Neural progenitor cell (in vitro differentiated cells): Measurements from ENCODE around the gene EIF3D. TPM values are rescaled to one million over a fixed set of nuclear protein-coding genes. Genes with fewer than 3 reads are reported as not detected.

Experiments used
- DNase-seq: peaks from one replicate; pipeline ENCODE4 v3.0.0-alpha.2; 2016; ENCODE audit warnings: low spot score
- H2AFZ ChIP-seq: fragments of 200-600 bp; sonication (generic); replicated peaks from 2 replicates; pipeline ENCODE4 v1.6.1; 2016; ENCODE audit warnings: antibody characterized with exemption
- H3F3A ChIP-seq: fragments of 200-600 bp; sonication (generic); 2 replicates; pipeline ENCODE4 v1.6.1; 2016; ENCODE audit warnings: antibody characterized with exemption, low read depth
- H3K27ac ChIP-seq: fragments of 200-600 bp; sonication (generic); 2 replicates; pipeline ENCODE4 v1.5.1; 2016; ENCODE audit warnings: mild to moderate bottlenecking
- H3K27me3 ChIP-seq: fragments of 200-600 bp; sonication (generic); 2 replicates; pipeline ENCODE4 v1.6.1; 2016; ENCODE audit warnings: mild to moderate bottlenecking, moderate library complexity
- H3K36me3 ChIP-seq: fragments of 200-600 bp; sonication (generic); 2 replicates; pipeline ENCODE4 v1.5.1; 2016
- H3K4me1 ChIP-seq: fragments of 200-600 bp; sonication (generic); 2 replicates; pipeline ENCODE4 v1.6.1; 2016; ENCODE audit warnings: mixed run types
- H3K4me2 ChIP-seq: fragments of 200-600 bp; sonication (generic); 2 replicates; pipeline ENCODE4 v1.6.1; 2016
- H3K4me3 ChIP-seq: fragments of 200-600 bp; sonication (generic); 2 replicates; pipeline ENCODE4 v1.5.1; 2016
- H3K79me2 ChIP-seq: fragments of 200-600 bp; sonication (generic); 2 replicates; pipeline ENCODE4 v1.6.1; 2016; ENCODE audit warnings: low read depth
- H3K9ac ChIP-seq: fragments of 200-600 bp; sonication (generic); 2 replicates; pipeline ENCODE4 v1.6.1; 2016
- H3K9me3 ChIP-seq: fragments of 200-600 bp; sonication (generic); 2 replicates; pipeline ENCODE4 v1.5.1; 2016; ENCODE audit warnings: low read depth
- H4K20me1 ChIP-seq: fragments of 200-600 bp; sonication (generic); 2 replicates; pipeline ENCODE4 v1.6.1; 2016; ENCODE audit warnings: low read depth
- H3K27ac Mint-ChIP-seq: 3 replicates; pipeline ENCODE4 v1.8.0; 2021; ENCODE audit warnings: mixed read lengths
- H3K27me3 Mint-ChIP-seq: 2 replicates; pipeline ENCODE4 v1.8.0; 2022; ENCODE audit warnings: low read depth, mild to moderate bottlenecking, inconsistent platforms, moderate library complexity, mixed read lengths; ENCODE audit not compliant: insufficient read depth
- H3K36me3 Mint-ChIP-seq: 3 replicates; pipeline ENCODE4 v1.8.0; 2021; ENCODE audit warnings: mixed read lengths
- H3K4me1 Mint-ChIP-seq: 3 replicates; pipeline ENCODE4 v1.8.0; 2021; ENCODE audit warnings: mixed read lengths
- H3K4me3 Mint-ChIP-seq: 3 replicates; pipeline ENCODE4 v1.8.0; 2021; ENCODE audit warnings: mild to moderate bottlenecking, moderate library complexity, mixed read lengths
- H3K9me3 Mint-ChIP-seq: 3 replicates; pipeline ENCODE4 v1.8.0; 2020; ENCODE audit warnings: mixed read lengths
- CTCF ChIP-seq: fragments of 200-600 bp; sonication (generic); IDR thresholded peaks from 2 replicates; pipeline ENCODE4 v1.5.1; 2017; ENCODE audit warnings: antibody characterized with exemption, mild to moderate bottlenecking
- EZH2 ChIP-seq: fragments of 200-600 bp; sonication (generic); IDR thresholded peaks from 2 replicates; pipeline ENCODE4 v1.6.1; 2017; ENCODE audit warnings: antibody characterized with exemption, mild to moderate bottlenecking, moderate library complexity
- EZH2phosphoT487 ChIP-seq: fragments of 200-600 bp; sonication (generic); IDR thresholded peaks from 2 replicates; pipeline ENCODE4 v1.6.1; 2017; ENCODE audit warnings: antibody characterized with exemption
- total RNA-seq: library from RNA; depleted of rRNA; stranded (reverse); fragments of >200 nt; gene quantifications from 2 replicates; pipeline ENCODE4 v1.2.3, GENCODE V29; 2015; ENCODE audit warnings: low replicate concordance

EIF3D gene
- total RNA-seq, 1 donor from 2014 or later: 361 TPM

- Histone ChIP-seq H4K20me1 (no peaks in the 10 kb centered on the region), H3K27me3 (no peaks in the 10 kb centered on the region), H3K27ac (no peak overlapping the region), H3K9ac (no peak overlapping the region), H3K79me2 (no peaks in the 10 kb centered on the region), H3K4me1 (no peaks in the 10 kb centered on the region), H3K4me3 (no peak overlapping the region), H3F3A (no peaks in the 10 kb centered on the region), H3K36me3 (no peaks in the 10 kb centered on the region), H2AFZ (no peak overlapping the region), H3K9me3 (no peaks in the 10 kb centered on the region), H3K4me2 (no peak overlapping the region)
- TF ChIP-seq CTCF (no peak), EZH2 (no peak), EZH2phosphoT487 (no peak)
- Mint-ChIP-seq H3K36me3 (peaks cover 19% of the 10 kb centered on the region), H3K9me3 (no peaks in the 10 kb centered on the region), H3K27ac (no peak overlapping the region), H3K27me3 (peaks cover 2% of the 10 kb centered on the region), H3K4me3 (no peak overlapping the region), H3K4me1 (no peaks in the 10 kb centered on the region)
- DNase-seq: no peak
Measured at GRCh38 chr22:36472689-36473088, 56.3 kb downstream of the EIF3D start.

DNA sequence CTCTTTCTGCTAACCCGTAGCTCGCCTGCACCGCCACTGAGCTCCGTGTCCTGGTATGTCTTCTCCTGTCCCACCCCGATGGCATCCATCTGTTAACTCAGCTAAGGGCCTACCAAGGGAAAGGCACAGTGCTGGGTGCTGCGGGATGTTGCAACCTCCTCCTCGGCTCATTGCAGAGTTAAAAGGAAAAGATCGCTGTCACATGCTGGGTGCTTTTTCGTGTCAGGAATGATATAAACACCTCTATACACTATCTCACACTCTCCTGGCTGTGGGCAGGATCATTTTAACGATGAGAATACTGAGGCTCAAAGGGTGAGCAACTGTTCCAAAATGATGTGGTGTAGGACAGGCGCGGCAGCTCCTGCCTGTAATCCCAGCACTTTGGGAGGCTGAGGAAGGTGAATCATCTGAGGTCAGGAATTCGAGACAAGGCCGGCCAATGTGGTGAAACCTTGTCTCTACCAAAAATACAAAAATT is 57.6 kb downstream of the EIF3D start:
- Mint-ChIP-seq H3K27ac (no peak overlapping the region), H3K4me1 (no peaks in the 10 kb centered on the region), H3K36me3 (peaks cover 12% of the 10 kb centered on the region), H3K9me3 (no peaks in the 10 kb centered on the region), H3K27me3 (peaks cover 2% of the 10 kb centered on the region), H3K4me3 (no peak overlapping the region)
- Histone ChIP-seq H3K4me2 (no peak overlapping the region), H4K20me1 (no peaks in the 10 kb centered on the region), H3K9me3 (no peaks in the 10 kb centered on the region), H2AFZ (no peak overlapping the region), H3K4me3 (no peak overlapping the region), H3K27ac (no peak overlapping the region), H3K4me1 (no peaks in the 10 kb centered on the region), H3K79me2 (no peaks in the 10 kb centered on the region), H3K36me3 (no peaks in the 10 kb centered on the region), H3K27me3 (no peaks in the 10 kb centered on the region), H3F3A (no peaks in the 10 kb centered on the region), H3K9ac (no peak overlapping the region)
- no peak for DNase-seq
- TF ChIP-seq EZH2 (no peak), CTCF (no peak), EZH2phosphoT487 (no peak)

DNA sequence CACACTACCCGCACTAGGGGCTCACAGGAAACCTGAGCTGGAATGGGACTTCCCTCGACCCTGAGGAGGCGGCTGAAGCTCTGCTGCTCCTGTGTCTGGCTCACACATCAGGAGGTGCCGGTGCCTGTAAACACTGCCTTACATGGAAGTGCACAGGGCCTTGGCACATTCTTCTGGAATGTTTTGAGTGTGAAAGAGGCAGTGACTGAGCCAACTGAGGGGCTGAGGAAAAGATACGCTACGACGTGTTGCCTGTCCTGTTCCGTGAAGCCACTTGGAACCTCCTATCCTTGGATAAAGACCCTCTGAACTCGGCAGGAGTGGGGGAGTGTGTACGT is 58.0 kb downstream of the EIF3D start:
- no peak overlapping the region for H3K4me3 Mint-ChIP-seq
- Histone ChIP-seq H3K27ac (no peak overlapping the region), H3K27me3 (no peaks in the 10 kb centered on the region), H3K4me1 (no peaks in the 10 kb centered on the region), H3K36me3 (no peaks in the 10 kb centered on the region), H3K9ac (no peak overlapping the region), H2AFZ (no peak overlapping the region), H3K9me3 (no peaks in the 10 kb centered on the region), H3F3A (no peaks in the 10 kb centered on the region), H3K4me3 (no peak overlapping the region), H3K79me2 (no peaks in the 10 kb centered on the region), H4K20me1 (no peaks in the 10 kb centered on the region), H3K4me2 (no peak overlapping the region)
- H3K36me3 Mint-ChIP-seq: peaks cover 10% of the 10 kb centered on the region
- H3K27me3 Mint-ChIP-seq: peaks cover 2% of the 10 kb centered on the region
- DNase-seq: no peak
- no peaks in the 10 kb centered on the region for H3K9me3 Mint-ChIP-seq
- no peak overlapping the region for H3K27ac Mint-ChIP-seq
- H3K4me1 Mint-ChIP-seq: no peaks in the 10 kb centered on the region
- no peak for TF ChIP-seq CTCF
